GM23338 (cell line): ENCODE measurements around the gene ZNF200.

Experiments
- CREB1 ChIP-seq: fragments of 250-450 bp; sonication (Bioruptor Pico); IDR thresholded peaks from 2 replicates; pipeline ENCODE4 v1.5.0; 2020; ENCODE audit warnings: low read depth, mild to moderate bottlenecking, moderate library complexity
- EZH2 ChIP-seq: fragments of 200-600 bp; sonication (generic); IDR thresholded peaks from one replicate; pipeline ENCODE4 v1.8.0; 2017; ENCODE audit warnings: antibody characterized with exemption, mild to moderate bottlenecking, low read depth; ENCODE audit not compliant: unreplicated experiment
- EZH2phosphoT487 ChIP-seq: fragments of 200-600 bp; sonication (generic); IDR thresholded peaks from one replicate; pipeline ENCODE4 v1.8.1; 2018; ENCODE audit warnings: antibody characterized with exemption; ENCODE audit not compliant: unreplicated experiment
- JUNB ChIP-seq: IDR thresholded peaks from one replicate; pipeline ENCODE4 v1.6.1; 2016; ENCODE audit warnings: antibody characterized with exemption; ENCODE audit not compliant: unreplicated experiment
- NANOG ChIP-seq: IDR thresholded peaks from 2 replicates; pipeline ENCODE4 v1.6.1; 2016; ENCODE audit warnings: antibody characterized with exemption, borderline replicate concordance
- POLR2AphosphoS5 ChIP-seq: IDR thresholded peaks from 2 replicates; pipeline ENCODE4 v1.6.1; 2016; ENCODE audit warnings: antibody characterized with exemption, low read depth
- ZNF114 ChIP-seq: fragments of 250-450 bp; sonication (Bioruptor Pico); IDR thresholded peaks from 2 replicates; pipeline ENCODE4 v1.5.0; 2020; ENCODE audit warnings: mild to moderate bottlenecking, moderate library complexity
- ZNF331 ChIP-seq: fragments of 250-450 bp; sonication (Bioruptor Pico); IDR thresholded peaks from 2 replicates; pipeline ENCODE4 v1.5.0; 2020; ENCODE audit warnings: low read depth, mild to moderate bottlenecking, moderate library complexity
- TF ChIP-seq, protein P1 (sequence below), 2 experiments: fragments of 200-600 bp in 1 of 2; sonication (generic) in 1 of 2; conservative IDR thresholded peaks; 2 replicates each; pipeline versions ENCODE4 v1.5.1 to v1.6.1; 2016 to 2017; ENCODE audit warnings: antibody characterized with exemption in 2 of 2, low read depth in 2 of 2, mild to moderate bottlenecking in 2 of 2, moderate library complexity in 1 of 2
- TF ChIP-seq, protein P2 (sequence below): IDR thresholded peaks from one replicate; pipeline ENCODE4 v1.6.1; 2018; ENCODE audit warnings: antibody characterized with exemption; ENCODE audit not compliant: unreplicated experiment
- TF ChIP-seq, protein P3 (sequence below): fragments of 250-450 bp; sonication (Bioruptor Pico); IDR thresholded peaks from 2 replicates; pipeline ENCODE4 v1.5.0; 2020; ENCODE audit warnings: mild to moderate bottlenecking, moderate library complexity
- TF ChIP-seq, protein P4 (sequence below): IDR thresholded peaks from 2 replicates; pipeline ENCODE4 v1.6.1; 2016; ENCODE audit warnings: antibody characterized with exemption

DNA sequence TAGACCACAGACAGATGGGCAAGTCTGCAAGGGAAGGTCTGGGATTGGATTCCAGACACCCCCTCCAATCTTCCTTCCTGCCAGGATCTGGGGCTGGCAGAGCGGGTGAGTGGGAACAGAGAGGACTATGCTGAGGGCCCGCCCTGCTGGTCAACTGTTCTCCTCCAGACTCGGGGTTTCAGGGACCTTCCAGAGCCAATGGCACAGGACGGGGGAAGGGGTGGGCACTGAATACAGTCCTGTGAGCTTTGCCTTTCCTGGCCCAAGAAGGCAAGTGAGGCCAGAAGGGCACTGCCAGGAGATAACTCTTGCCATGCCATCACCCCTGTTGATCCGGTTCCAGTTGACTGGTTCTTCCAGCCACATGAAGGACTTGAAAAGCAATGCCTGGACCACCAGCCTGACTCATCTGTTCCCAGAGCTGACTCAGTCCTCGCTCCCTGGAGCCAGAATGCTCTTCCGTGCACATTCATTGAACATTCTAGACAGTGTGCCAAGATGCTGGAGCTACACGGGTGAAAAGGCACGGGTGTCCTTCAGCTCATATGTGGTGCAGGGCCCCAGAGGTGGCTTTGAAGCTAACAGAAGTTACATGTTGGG, 22.0 kb upstream of the ZNF200 start:
- TF ChIP-seq, protein P1, sequence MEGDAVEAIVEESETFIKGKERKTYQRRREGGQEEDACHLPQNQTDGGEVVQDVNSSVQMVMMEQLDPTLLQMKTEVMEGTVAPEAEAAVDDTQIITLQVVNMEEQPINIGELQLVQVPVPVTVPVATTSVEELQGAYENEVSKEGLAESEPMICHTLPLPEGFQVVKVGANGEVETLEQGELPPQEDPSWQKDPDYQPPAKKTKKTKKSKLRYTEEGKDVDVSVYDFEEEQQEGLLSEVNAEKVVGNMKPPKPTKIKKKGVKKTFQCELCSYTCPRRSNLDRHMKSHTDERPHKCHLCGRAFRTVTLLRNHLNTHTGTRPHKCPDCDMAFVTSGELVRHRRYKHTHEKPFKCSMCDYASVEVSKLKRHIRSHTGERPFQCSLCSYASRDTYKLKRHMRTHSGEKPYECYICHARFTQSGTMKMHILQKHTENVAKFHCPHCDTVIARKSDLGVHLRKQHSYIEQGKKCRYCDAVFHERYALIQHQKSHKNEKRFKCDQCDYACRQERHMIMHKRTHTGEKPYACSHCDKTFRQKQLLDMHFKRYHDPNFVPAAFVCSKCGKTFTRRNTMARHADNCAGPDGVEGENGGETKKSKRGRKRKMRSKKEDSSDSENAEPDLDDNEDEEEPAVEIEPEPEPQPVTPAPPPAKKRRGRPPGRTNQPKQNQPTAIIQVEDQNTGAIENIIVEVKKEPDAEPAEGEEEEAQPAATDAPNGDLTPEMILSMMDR (conservative IDR thresholded peaks at IDR 0.05; ENCODE audit: low read depth in 2 of 2) = no peak
- TF ChIP-seq, protein P2, sequence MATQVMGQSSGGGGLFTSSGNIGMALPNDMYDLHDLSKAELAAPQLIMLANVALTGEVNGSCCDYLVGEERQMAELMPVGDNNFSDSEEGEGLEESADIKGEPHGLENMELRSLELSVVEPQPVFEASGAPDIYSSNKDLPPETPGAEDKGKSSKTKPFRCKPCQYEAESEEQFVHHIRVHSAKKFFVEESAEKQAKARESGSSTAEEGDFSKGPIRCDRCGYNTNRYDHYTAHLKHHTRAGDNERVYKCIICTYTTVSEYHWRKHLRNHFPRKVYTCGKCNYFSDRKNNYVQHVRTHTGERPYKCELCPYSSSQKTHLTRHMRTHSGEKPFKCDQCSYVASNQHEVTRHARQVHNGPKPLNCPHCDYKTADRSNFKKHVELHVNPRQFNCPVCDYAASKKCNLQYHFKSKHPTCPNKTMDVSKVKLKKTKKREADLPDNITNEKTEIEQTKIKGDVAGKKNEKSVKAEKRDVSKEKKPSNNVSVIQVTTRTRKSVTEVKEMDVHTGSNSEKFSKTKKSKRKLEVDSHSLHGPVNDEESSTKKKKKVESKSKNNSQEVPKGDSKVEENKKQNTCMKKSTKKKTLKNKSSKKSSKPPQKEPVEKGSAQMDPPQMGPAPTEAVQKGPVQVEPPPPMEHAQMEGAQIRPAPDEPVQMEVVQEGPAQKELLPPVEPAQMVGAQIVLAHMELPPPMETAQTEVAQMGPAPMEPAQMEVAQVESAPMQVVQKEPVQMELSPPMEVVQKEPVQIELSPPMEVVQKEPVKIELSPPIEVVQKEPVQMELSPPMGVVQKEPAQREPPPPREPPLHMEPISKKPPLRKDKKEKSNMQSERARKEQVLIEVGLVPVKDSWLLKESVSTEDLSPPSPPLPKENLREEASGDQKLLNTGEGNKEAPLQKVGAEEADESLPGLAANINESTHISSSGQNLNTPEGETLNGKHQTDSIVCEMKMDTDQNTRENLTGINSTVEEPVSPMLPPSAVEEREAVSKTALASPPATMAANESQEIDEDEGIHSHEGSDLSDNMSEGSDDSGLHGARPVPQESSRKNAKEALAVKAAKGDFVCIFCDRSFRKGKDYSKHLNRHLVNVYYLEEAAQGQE = no peak
- TF ChIP-seq EZH2 = no peak
- TF ChIP-seq POLR2AphosphoS5 = no peak
- TF ChIP-seq EZH2phosphoT487 = no peak
- no peak for TF ChIP-seq JUNB
- TF ChIP-seq CREB1 = no peak
- TF ChIP-seq, protein P3, sequence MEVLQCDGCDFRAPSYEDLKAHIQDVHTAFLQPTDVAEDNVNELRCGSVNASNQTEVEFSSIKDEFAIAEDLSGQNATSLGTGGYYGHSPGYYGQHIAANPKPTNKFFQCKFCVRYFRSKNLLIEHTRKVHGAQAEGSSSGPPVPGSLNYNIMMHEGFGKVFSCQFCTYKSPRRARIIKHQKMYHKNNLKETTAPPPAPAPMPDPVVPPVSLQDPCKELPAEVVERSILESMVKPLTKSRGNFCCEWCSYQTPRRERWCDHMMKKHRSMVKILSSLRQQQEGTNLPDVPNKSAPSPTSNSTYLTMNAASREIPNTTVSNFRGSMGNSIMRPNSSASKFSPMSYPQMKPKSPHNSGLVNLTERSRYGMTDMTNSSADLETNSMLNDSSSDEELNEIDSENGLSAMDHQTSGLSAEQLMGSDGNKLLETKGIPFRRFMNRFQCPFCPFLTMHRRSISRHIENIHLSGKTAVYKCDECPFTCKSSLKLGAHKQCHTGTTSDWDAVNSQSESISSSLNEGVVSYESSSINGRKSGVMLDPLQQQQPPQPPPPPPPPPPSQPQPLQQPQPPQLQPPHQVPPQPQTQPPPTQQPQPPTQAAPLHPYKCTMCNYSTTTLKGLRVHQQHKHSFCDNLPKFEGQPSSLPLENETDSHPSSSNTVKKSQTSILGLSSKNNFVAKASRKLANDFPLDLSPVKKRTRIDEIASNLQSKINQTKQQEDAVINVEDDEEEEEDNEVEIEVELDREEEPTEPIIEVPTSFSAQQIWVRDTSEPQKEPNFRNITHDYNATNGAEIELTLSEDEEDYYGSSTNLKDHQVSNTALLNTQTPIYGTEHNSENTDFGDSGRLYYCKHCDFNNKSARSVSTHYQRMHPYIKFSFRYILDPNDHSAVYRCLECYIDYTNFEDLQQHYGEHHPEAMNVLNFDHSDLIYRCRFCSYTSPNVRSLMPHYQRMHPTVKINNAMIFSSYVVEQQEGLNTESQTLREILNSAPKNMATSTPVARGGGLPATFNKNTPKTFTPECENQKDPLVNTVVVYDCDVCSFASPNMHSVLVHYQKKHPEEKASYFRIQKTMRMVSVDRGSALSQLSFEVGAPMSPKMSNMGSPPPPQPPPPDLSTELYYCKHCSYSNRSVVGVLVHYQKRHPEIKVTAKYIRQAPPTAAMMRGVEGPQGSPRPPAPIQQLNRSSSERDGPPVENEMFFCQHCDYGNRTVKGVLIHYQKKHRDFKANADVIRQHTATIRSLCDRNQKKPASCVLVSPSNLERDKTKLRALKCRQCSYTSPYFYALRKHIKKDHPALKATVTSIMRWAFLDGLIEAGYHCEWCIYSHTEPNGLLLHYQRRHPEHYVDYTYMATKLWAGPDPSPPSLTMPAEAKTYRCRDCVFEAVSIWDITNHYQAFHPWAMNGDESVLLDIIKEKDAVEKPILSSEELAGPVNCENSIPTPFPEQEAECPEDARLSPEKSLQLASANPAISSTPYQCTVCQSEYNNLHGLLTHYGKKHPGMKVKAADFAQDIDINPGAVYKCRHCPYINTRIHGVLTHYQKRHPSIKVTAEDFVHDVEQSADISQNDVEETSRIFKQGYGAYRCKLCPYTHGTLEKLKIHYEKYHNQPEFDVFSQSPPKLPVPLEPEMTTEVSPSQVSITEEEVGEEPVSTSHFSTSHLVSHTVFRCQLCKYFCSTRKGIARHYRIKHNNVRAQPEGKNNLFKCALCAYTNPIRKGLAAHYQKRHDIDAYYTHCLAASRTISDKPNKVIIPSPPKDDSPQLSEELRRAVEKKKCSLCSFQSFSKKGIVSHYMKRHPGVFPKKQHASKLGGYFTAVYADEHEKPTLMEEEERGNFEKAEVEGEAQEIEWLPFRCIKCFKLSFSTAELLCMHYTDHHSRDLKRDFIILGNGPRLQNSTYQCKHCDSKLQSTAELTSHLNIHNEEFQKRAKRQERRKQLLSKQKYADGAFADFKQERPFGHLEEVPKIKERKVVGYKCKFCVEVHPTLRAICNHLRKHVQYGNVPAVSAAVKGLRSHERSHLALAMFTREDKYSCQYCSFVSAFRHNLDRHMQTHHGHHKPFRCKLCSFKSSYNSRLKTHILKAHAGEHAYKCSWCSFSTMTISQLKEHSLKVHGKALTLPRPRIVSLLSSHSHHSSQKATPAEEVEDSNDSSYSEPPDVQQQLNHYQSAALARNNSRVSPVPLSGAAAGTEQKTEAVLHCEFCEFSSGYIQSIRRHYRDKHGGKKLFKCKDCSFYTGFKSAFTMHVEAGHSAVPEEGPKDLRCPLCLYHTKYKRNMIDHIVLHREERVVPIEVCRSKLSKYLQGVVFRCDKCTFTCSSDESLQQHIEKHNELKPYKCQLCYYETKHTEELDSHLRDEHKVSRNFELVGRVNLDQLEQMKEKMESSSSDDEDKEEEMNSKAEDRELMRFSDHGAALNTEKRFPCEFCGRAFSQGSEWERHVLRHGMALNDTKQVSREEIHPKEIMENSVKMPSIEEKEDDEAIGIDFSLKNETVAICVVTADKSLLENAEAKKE (CRISPR knock-in tag) = no peak
- TF ChIP-seq NANOG = no peak
- TF ChIP-seq ZNF331 (CRISPR knock-in tag) = no peak
- TF ChIP-seq, protein P4, sequence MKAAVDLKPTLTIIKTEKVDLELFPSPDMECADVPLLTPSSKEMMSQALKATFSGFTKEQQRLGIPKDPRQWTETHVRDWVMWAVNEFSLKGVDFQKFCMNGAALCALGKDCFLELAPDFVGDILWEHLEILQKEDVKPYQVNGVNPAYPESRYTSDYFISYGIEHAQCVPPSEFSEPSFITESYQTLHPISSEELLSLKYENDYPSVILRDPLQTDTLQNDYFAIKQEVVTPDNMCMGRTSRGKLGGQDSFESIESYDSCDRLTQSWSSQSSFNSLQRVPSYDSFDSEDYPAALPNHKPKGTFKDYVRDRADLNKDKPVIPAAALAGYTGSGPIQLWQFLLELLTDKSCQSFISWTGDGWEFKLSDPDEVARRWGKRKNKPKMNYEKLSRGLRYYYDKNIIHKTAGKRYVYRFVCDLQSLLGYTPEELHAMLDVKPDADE = no peak
- TF ChIP-seq ZNF114 = no peak
